ENCODE data around the gene ARMH3.

The ARMH3 gene

GRCh38 chr10:101850749-101851148 lies 205.2 kb downstream of the ARMH3 start:
- no peak for DNase-seq

- DNase-seq: no peak
Observed at GRCh38 chr10:101848894-101849351, 207.1 kb downstream of the ARMH3 start.

- DNase-seq: no peak
Observed at GRCh38 chr10:101848408-101848807, 207.6 kb downstream of the ARMH3 start.

GRCh38 chr10:101845893-101846292 lies 210.1 kb downstream of the ARMH3 start:
- DNase-seq: no peak

GRCh38 chr10:101843032-101844021 lies 212.6 kb downstream of the ARMH3 start, which contains the start of gene KCNIP2:
KCNIP2 (minus strand) TSS chr10:101843800; CDS start chr10:101843568, 232 bp downstream.
- DNase-seq: peak; percentile 66

GRCh38 chr10:101841826-101842225 lies 214.1 kb downstream of the ARMH3 start:
- DNase-seq: no peak

- peak; percentile 84 for DNase-seq
Observed at GRCh38 chr10:101840741-101841453, 215.1 kb downstream of the ARMH3 start.

- peak; percentile 52 for DNase-seq
Observed at GRCh38 chr10:101840102-101840684, 215.8 kb downstream of the ARMH3 start.

- DNase-seq: peak; percentile 80
Observed at GRCh38 chr10:101839416-101840063, 216.4 kb downstream of the ARMH3 start.

GRCh38 chr10:101839002-101839401 lies 217.0 kb downstream of the ARMH3 start:
- DNase-seq: no peak

GRCh38 chr10:101838416-101838970 lies 217.5 kb downstream of the ARMH3 start:
- no peak for DNase-seq

GRCh38 chr10:101837748-101838147 lies 218.2 kb downstream of the ARMH3 start:
- no peak for DNase-seq

GRCh38 chr10:101835362-101835761 lies 220.6 kb downstream of the ARMH3 start:
- no peak for DNase-seq

- DNase-seq: peak; percentile 29
Observed at GRCh38 chr10:101834341-101834740, 221.6 kb downstream of the ARMH3 start.

- DNase-seq: no peak
Observed at GRCh38 chr10:101833466-101833865, 222.5 kb downstream of the ARMH3 start.

- DNase-seq: no peak
Observed at GRCh38 chr10:101832325-101832771, 223.6 kb downstream of the ARMH3 start.

- DNase-seq: no peak
Observed at GRCh38 chr10:101831169-101831811, 224.7 kb downstream of the ARMH3 start.

GRCh38 chr10:101830322-101831168 lies 225.4 kb downstream of the ARMH3 start:
- DNase-seq: peak; percentile 93

GRCh38 chr10:101829561-101830315 lies 226.2 kb downstream of the ARMH3 start:
- peak; percentile 68 for DNase-seq

All from stimulated activated CD4-positive, alpha-beta T cell treated with anti-CD3 and anti-CD28 coated beads, Interleukin-15, amount 100 ng/mL, for 24 hours (primary cell).